ENCODE data around the gene FBXO42. TPM values are rescaled to one million over a fixed set of nuclear protein-coding genes. Genes with fewer than 3 reads are reported as not detected.

The FBXO42 gene
- total RNA-seq, 2 experiments from 2014 or later: 19.7 to 23.4 TPM

DNA sequence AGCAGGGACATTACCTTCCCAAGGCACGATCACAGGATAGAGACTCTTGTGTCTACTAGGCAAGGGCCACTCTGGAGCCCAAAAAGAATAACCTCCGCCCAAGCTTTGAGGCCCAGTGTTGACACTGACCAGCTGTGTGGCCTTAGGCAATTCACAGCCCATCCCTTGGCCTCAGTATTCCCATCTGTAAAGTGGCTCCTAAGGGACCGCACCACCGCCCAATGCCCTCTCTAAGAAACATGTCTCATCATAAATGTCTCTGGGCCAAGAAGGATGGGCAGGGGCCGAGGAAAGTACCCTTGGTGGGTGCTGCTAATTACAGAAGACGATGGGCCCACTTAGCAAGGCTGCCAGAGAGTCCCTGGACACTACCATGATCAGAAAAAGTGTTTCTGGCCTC lies 140.5 kb downstream of the FBXO42 start:
- DNase-seq (no peak), ATAC-seq (no peak)
- CTCF ChIA-PET: no interaction called here
- H3K27ac Mint-ChIP-seq: no peak overlapping the region
- no peak overlapping the region for H3K4me3 Mint-ChIP-seq
- H3K27me3 Mint-ChIP-seq (ENCODE audit: low read depth): peaks cover 3% of the 10 kb centered on the region
- POLR2A ChIA-PET: interaction anchor here (0.6 to 0.7 kb wide), 2 partner anchors 22 to 213 kb away, joined by 3 to 4 read pairs; no protein-coding TSS in a partner anchor
- H3K4me1 Mint-ChIP-seq (ENCODE audit: low read depth): peaks cover 12% of the 10 kb centered on the region
- no peaks in the 10 kb centered on the region for H3K36me3 Mint-ChIP-seq (ENCODE audit: low read depth)
- no peaks in the 10 kb centered on the region for H3K9me3 Mint-ChIP-seq (ENCODE audit: insufficient read depth)

DNA sequence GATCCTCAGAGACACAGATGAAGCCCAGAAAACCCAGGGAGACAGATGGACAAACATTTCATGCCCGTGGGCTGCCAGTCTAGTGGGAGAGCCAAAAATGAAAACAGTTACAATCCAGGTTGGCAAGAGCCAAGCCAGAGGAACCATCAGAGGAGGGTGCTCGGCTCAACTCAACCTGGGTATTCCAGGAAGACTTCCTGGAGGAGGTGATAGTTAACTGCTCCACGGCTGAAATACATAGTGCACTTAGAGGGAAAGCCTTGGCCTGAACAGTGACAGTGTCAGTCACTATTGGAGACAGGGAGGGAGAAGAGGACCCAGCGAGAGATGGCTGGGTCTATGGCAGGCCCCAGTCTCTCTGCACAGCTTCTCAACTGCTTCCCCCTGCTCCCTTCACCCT lies 141.7 kb downstream of the FBXO42 start:
- ATAC-seq: no peak
- DNase-seq: no peak
- peaks cover 9% of the 10 kb centered on the region for H3K4me1 Mint-ChIP-seq (ENCODE audit: low read depth)
- CTCF ChIA-PET: no interaction called here
- no peaks in the 10 kb centered on the region for H3K36me3 Mint-ChIP-seq (ENCODE audit: low read depth)
- H3K27me3 Mint-ChIP-seq (ENCODE audit: low read depth): peaks cover 3% of the 10 kb centered on the region
- H3K4me3 Mint-ChIP-seq: no peak overlapping the region
- H3K9me3 Mint-ChIP-seq (ENCODE audit: insufficient read depth): no peaks in the 10 kb centered on the region
- POLR2A ChIA-PET: no interaction called here
- H3K27ac Mint-ChIP-seq: no peak overlapping the region

- CTCF ChIA-PET: no interaction called here
- no peaks in the 10 kb centered on the region for H3K36me3 Mint-ChIP-seq (ENCODE audit: low read depth)
- DNase-seq: no peak
- POLR2A ChIA-PET: no interaction called here
- H3K27me3 Mint-ChIP-seq (ENCODE audit: low read depth): peaks cover 3% of the 10 kb centered on the region
- no peak overlapping the region for H3K4me3 Mint-ChIP-seq
- peaks cover 9% of the 10 kb centered on the region for H3K4me1 Mint-ChIP-seq (ENCODE audit: low read depth)
- no peak for ATAC-seq
- H3K27ac Mint-ChIP-seq: no peak overlapping the region
- no peaks in the 10 kb centered on the region for H3K9me3 Mint-ChIP-seq (ENCODE audit: insufficient read depth)
Observed at GRCh38 chr1:16209847-16210407, 142.4 kb downstream of the FBXO42 start.

- H3K9me3 Mint-ChIP-seq (ENCODE audit: insufficient read depth): no peaks in the 10 kb centered on the region
Observed at GRCh38 chr1:16209132-16209846, 143.0 kb downstream of the FBXO42 start.

DNA sequence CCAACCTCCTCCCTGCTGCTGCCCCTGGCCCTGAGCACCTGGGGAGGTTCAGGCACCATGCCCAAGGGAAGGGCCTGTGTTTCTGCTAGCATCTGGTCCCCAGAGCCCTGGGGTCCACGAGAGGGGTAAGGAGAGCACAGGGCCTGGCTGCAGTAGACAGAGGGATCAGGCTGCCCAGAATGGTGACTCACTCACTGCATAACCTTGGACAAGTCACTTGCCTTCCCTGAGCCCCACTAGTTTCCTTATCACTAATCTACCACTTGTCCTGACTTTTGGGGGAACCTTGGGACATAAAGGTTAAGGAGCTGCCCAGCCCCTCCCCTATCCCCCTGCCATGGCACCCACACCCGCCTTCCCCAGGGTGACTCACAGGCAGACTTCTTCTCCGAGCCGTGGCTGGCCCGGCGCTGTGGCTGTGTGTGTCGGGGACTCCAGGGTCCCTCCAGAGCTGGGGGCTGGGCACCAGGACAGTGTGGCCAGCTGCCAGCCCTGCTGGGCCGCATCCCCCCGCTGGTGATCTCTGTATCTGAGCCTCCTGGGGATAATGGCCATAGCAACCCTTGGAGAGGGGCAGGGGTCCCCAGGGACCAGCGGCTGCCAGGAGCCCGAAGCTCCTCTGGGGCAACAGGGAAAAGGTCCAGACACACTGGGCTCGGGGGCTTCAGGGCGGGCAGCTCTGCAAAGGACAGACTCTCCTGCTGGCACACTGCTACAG lies 143.9 kb downstream of the FBXO42 start:
- Mint-ChIP-seq H3K36me3 (ENCODE audit: low read depth) (no peaks in the 10 kb centered on the region), H3K9me3 (ENCODE audit: insufficient read depth) (no peaks in the 10 kb centered on the region), H3K27me3 (ENCODE audit: low read depth) (peaks cover 3% of the 10 kb centered on the region), H3K27ac (no peak overlapping the region), H3K4me1 (ENCODE audit: low read depth) (peaks cover 11% of the 10 kb centered on the region), H3K4me3 (peak overlapping the region; percentile 20)
- DNase-seq (no peak), ATAC-seq (no peak)
- ChIA-PET CTCF (no interaction called here), POLR2A (interaction anchor here (3.5 kb wide), 1 partner anchor 9 kb away, joined by 30 read pairs; no protein-coding TSS in a partner anchor)

More at GRCh38 chr1:16209132-16209846, 143.0 kb downstream of the FBXO42 start:
- DNase-seq (no peak), ATAC-seq (no peak)
- H3K27ac Mint-ChIP-seq: no peak overlapping the region
- no peak overlapping the region for H3K4me3 Mint-ChIP-seq
- CTCF ChIA-PET: no interaction called here
- peaks cover 11% of the 10 kb centered on the region for H3K4me1 Mint-ChIP-seq (ENCODE audit: low read depth)
- POLR2A ChIA-PET: interaction anchor here (3.5 kb wide), 1 partner anchor 8 kb away, joined by 30 read pairs; no protein-coding TSS in a partner anchor
- H3K36me3 Mint-ChIP-seq (ENCODE audit: low read depth): no peaks in the 10 kb centered on the region
- peaks cover 3% of the 10 kb centered on the region for H3K27me3 Mint-ChIP-seq (ENCODE audit: low read depth)

DNA sequence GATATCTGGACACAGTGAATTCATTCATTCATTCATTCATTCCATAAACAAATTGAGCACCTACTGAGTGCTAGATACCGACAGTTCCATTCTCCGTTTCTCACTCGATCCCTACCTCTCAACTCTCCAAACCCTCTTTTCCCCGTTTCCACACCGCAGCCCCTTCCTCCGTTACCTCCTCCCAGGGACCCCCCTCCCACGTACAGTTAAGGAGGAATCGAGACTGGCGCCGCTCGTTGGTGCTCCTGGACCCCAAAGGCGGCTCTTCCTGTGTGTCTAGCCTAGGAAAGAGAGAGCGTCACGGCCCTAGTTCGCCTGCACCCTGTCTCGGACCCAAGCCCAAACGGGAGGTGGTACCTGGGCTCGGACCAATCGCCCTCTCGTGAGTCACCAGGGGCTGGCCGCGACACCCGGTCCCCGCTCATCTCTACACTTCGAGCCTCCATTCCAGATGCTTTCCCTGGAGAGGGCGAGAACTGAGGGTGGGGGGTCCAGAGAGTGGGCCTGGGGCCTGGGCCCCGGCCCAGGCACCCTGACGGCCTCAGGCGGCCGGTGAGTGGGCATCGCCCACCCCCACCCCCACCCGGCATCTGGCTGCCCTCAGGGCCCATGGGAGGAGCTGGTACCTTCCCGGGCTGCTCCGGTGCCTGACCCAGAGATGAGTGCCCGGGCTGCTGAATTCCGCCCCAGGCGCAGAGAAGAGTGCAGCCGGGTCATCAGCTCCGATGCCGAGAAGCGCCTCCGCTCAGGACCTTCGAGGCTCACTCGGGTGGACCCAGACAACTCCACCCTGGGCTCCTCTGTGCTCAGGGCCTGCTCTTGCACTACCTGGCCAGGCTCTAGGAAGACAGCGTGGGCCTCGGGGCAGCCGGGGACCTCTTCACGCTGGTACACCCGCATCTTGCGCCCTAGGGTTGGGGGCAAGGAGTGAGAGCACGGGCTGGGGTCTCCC lies 144.7 kb downstream of the FBXO42 start:
- ATAC-seq (no peak), DNase-seq (no peak)
- H3K27ac Mint-ChIP-seq: peak overlapping the region; percentile 98
- no peaks in the 10 kb centered on the region for H3K36me3 Mint-ChIP-seq (ENCODE audit: low read depth)
- ChIA-PET CTCF (interaction anchor here (1.3 to 1.7 kb wide), 3 partner anchors 10 to 128 kb away, joined by 5 to 9 read pairs (median 9); no protein-coding TSS in a partner anchor), POLR2A (interaction anchor here (1.0 to 3.5 kb wide), 3 partner anchors 10 to 233 kb away, joined by 3 to 30 read pairs (median 6); no protein-coding TSS in a partner anchor)
- peaks cover 11% of the 10 kb centered on the region for H3K4me1 Mint-ChIP-seq (ENCODE audit: low read depth)
- H3K27me3 Mint-ChIP-seq (ENCODE audit: low read depth): peaks cover 1% of the 10 kb centered on the region
- H3K9me3 Mint-ChIP-seq (ENCODE audit: insufficient read depth): no peaks in the 10 kb centered on the region
- peak overlapping the region; percentile 77 for H3K4me3 Mint-ChIP-seq

DNA sequence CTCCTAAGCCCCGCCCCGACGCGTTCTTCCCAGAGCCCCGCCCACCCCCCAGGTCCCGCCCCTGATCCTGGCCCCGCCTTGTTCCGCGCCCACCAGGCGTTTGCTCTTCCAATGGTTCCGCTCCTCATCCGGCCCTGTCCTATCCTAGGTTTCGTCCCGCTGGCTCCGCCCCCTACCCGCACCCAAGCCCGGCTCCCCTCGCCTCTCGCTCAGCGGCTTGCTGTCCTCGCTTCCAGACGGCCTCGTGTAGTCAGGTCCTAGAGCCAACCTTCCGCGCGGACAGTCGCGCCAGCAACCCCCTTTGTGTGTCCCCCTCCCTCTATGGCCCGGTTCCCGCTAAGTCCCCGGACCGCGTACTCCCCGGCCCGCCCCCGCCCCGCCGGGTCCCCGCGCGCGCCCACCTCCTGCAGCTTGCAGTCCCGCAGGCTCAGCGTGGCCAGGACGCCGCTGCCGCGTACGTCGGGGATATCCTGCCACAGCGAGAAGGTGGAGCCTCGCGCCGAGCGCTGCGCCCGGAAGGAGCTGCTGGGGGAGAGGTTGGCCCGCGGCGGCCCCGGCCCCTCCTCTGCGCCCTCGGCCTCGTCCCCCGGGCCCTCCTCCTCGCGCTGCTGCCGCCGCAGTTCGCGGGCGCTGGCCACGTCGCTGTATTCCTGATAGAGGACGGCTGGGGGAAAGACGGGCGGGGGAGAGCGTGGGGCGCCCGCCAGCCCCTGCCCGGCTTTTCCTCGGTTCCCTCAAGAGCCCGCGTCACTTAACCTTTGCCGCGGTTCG lies 145.5 kb downstream of the FBXO42 start:
- ChIA-PET CTCF (interaction anchor here (1.3 to 1.7 kb wide), 4 partner anchors 10 to 157 kb away, joined by 4 to 9 read pairs (median 7); no protein-coding TSS in a partner anchor), POLR2A (interaction anchor here (0.7 to 3.5 kb wide), 5 partner anchors 11 to 234 kb away, joined by 3 to 30 read pairs (median 3); partner anchors contain the start of genes CPLANE2 and FBXO42)
- H3K27ac Mint-ChIP-seq: peak overlapping the region; percentile 98
- H3K27me3 Mint-ChIP-seq (ENCODE audit: low read depth): peaks cover under 1% of the 10 kb centered on the region
- H3K9me3 Mint-ChIP-seq (ENCODE audit: insufficient read depth): no peaks in the 10 kb centered on the region
- no peaks in the 10 kb centered on the region for H3K36me3 Mint-ChIP-seq (ENCODE audit: low read depth)
- DNase-seq (peak; percentile 97), ATAC-seq (peak; percentile 94)
- H3K4me3 Mint-ChIP-seq: peak overlapping the region; percentile 77
- H3K4me1 Mint-ChIP-seq (ENCODE audit: low read depth): peaks cover 11% of the 10 kb centered on the region

DNA sequence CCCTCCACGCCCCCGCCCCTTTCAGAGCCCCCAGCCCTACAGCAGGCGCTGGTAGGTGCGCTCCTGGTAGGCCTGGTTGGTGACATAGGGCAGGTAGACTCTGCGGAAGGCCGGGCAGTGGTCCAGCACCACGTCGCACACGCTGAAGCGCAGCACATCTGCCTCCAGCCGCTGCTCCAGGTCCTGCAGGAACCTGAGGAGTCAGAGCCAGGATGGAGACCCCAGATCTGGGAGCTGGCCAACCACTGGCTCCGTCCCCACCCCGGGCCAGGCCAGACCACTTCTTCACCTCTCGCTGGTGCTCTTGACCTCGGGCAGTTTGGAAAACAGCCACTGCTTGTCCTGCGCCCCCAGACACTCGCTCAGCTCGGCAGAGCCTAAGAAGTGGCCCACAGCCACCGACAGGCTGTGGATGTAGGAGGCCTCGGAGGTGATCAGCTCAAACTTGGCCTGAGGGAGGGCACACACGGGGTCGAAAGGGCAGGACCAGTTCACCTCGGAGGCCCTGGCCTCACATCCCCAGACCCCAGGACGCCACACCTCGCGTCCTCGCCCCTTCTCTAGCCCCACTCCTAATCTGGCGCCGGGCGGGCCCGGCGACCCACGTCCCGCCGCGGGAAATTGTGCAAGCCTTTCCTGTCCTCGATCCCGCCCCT lies 146.3 kb downstream of the FBXO42 start:
- Mint-ChIP-seq H3K4me3 (peak overlapping the region; percentile 77), H3K27me3 (ENCODE audit: low read depth) (no peaks in the 10 kb centered on the region), H3K36me3 (ENCODE audit: low read depth) (no peaks in the 10 kb centered on the region), H3K4me1 (ENCODE audit: low read depth) (peaks cover 11% of the 10 kb centered on the region), H3K27ac (peak overlapping the region; percentile 98), H3K9me3 (ENCODE audit: insufficient read depth) (no peaks in the 10 kb centered on the region)
- POLR2A ChIA-PET: interaction anchor here (0.7 to 3.5 kb wide), 4 partner anchors 12 to 146 kb away, joined by 3 to 30 read pairs (median 4); partner anchors contain the start of genes CPLANE2 and FBXO42
- CTCF ChIA-PET: interaction anchor here (1.3 to 1.7 kb wide), 4 partner anchors 11 to 157 kb away, joined by 4 to 9 read pairs (median 7); no protein-coding TSS in a partner anchor
- DNase-seq (no peak), ATAC-seq (no peak)

DNA sequence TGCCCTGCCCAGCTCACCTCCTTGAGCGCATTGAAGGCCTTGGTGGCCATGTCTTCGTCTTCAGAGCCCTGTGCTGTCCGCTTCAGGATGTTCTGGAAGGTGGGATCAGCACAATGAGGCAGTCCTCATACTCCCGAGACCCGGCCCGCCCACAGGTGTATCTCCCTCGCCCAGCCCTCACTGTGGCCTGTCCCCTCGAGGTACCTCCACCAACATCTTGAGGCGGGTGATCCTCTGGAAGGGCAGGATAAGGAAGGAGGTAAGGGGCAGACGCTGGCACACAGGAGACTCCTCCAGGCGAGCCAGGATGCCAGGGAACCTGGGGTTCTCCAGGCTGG lies 147.0 kb downstream of the FBXO42 start:
- CTCF ChIA-PET: interaction anchor here (1.1 to 4.5 kb wide), 4 partner anchors 25 to 158 kb away, joined by 4 to 18 read pairs (median 11); no protein-coding TSS in a partner anchor
- H3K4me1 Mint-ChIP-seq (ENCODE audit: low read depth): peaks cover 11% of the 10 kb centered on the region
- H3K27ac Mint-ChIP-seq: no peak overlapping the region
- DNase-seq (no peak), ATAC-seq (no peak)
- peak overlapping the region; percentile 20 for H3K4me3 Mint-ChIP-seq
- POLR2A ChIA-PET: interaction anchor here (1.3 kb wide), 1 partner anchor 39 kb away, joined by 3 read pairs; no protein-coding TSS in a partner anchor
- H3K9me3 Mint-ChIP-seq (ENCODE audit: insufficient read depth): no peaks in the 10 kb centered on the region
- H3K36me3 Mint-ChIP-seq (ENCODE audit: low read depth): no peaks in the 10 kb centered on the region
- no peaks in the 10 kb centered on the region for H3K27me3 Mint-ChIP-seq (ENCODE audit: low read depth)

All from activated CD8-positive, alpha-beta T cell treated with anti-CD3 and anti-CD28 coated beads, Interleukin-2, amount 10 ng/mL, durations not matched to agents 7 days and 5 days (primary cell).